Astrocyte of the spinal cord (primary cell): Measurements from ENCODE around the gene DNLZ.

Experiments used
- DNase-seq: peaks from one replicate; pipeline ENCODE4 v3.0.0; 2011; ENCODE audit warnings: low read depth, low spot score
- H3K4me3 ChIP-seq: 2 replicates; pipeline ENCODE4 v1.5.1; 2011; ENCODE audit warnings: low read depth, mild to moderate bottlenecking, low read length, moderate library complexity
- CTCF ChIP-seq: IDR thresholded peaks from 2 replicates; pipeline ENCODE4 v1.5.1; 2012; ENCODE audit warnings: low read depth, mild to moderate bottlenecking, low read length, inconsistent platforms
- in situ Hi-C: cut with HindIII; loops from 2 replicates; pipeline ENCODE4 v1.10.0; 2017; ENCODE audit warnings: low sequenced_read_pairs

Gene DNLZ

GRCh38 chr9:136316896-136317676 is 46.5 kb downstream of the DNLZ start:
- DNase-seq: no peak
- in situ Hi-C loops: no loop called here
- no peak overlapping the region for H3K4me3 ChIP-seq
- TF ChIP-seq CTCF: no peak

- H3K4me3 ChIP-seq: no peak overlapping the region
- DNase-seq: no peak
- TF ChIP-seq CTCF: no peak
- in situ Hi-C loops: no loop called here
These were observed 47.2 kb downstream of the DNLZ start for GRCh38 chr9:136316271-136316751.

GRCh38 chr9:136314944-136315343 is 48.6 kb downstream of the DNLZ start:
- no peak overlapping the region for H3K4me3 ChIP-seq
- DNase-seq: no peak
- TF ChIP-seq CTCF: no peak
- in situ Hi-C loops: no loop called here

GRCh38 chr9:136314056-136314416 is 49.5 kb downstream of the DNLZ start:
- no peak for TF ChIP-seq CTCF
- no peak for DNase-seq
- in situ Hi-C loops: no loop called here
- H3K4me3 ChIP-seq: no peak overlapping the region

- in situ Hi-C loops: no loop called here
- DNase-seq: no peak
- no peak overlapping the region for H3K4me3 ChIP-seq
- TF ChIP-seq CTCF: no peak
These were observed 50.2 kb downstream of the DNLZ start for GRCh38 chr9:136313111-136314055.

GRCh38 chr9:136312436-136312835 is 51.1 kb downstream of the DNLZ start:
- peak; percentile 23 for DNase-seq
- peak; percentile 75 for TF ChIP-seq CTCF
- no peak overlapping the region for H3K4me3 ChIP-seq
- in situ Hi-C loops: no loop called here
